K562 (cell line): ENCODE measurements around the gene NFATC1. TPM values are rescaled to one million over a fixed set of nuclear protein-coding genes. Genes with fewer than 3 reads are reported as not detected.

Source experiments
- ATAC-seq: fragments of 200-7000 bp; cut with Tn5 transposase; 3 replicates; pipeline ENCODE4 v1.9.1; 2020; ENCODE audit warnings: moderate library complexity
- BruUV-seq: library from RNA; stranded (reverse); fragments of 400-500 nt; replicated peaks from 2 replicates; lab custom pipeline; 2021; lab: Mats Ljungman, UMichigan
- CTCF ChIA-PET: fragments of 300-600 bp; formaldehyde crosslinking; extraction: SDS; loops from one replicate; lab custom pipeline; 2021; ENCODE audit warnings: low intra/inter-chr PET ratio; lab: Yijun Ruan, JAX
- POLR2A ChIA-PET: fragments of 300-600, 350-650 bp; sonication (Branson Sonifier 250); formaldehyde crosslinking; extraction: SDS; loops from one replicate; lab custom pipeline; 2021; ENCODE audit warnings: antibody characterized with exemption, inconsistent platforms; lab: Yijun Ruan, JAX
- DNase-seq, 4 experiments: peaks; one replicate each; pipeline versions ENCODE4 v3.0.0 to v3.0.0-alpha.2; 2011 to 2018; ENCODE audit warnings: low spot score in 3 of 4, mixed read lengths in 3 of 4; ENCODE audit errors: extremely low read depth in 1 of 4
- FAIRE-seq: peaks from 2 replicates; lab custom pipeline; 2011; peaks lifted over from hg19 to GRCh38; lab: Jason Lieb, UNC
- H2AFZ ChIP-seq: 2 replicates; pipeline ENCODE4 v1.6.0; 2011; ENCODE audit warnings: low read depth, low read length, control low read depth, inconsistent platforms
- H3K27ac ChIP-seq: fragments of 200-600 bp; 3 replicates; pipeline ENCODE4 v1.8.0; 2011; ENCODE audit warnings: low read depth, mild to moderate bottlenecking, control low read depth, inconsistent platforms, low read length, moderate library complexity, mixed read lengths; ENCODE audit errors: extremely low read depth
- H3K27me3 ChIP-seq, 2 experiments: fragments of 300-600 bp in 1 of 2; 2 replicates in 1 of 2; 3 replicates in 1 of 2; pipeline versions ENCODE4 v1.6.0 to v1.8.0; 2011; ENCODE audit warnings: inconsistent platforms in 2 of 2, low read length in 2 of 2, mild to moderate bottlenecking in 1 of 2, mixed read lengths in 1 of 2, moderate library complexity in 1 of 2; ENCODE audit not compliant: control insufficient read depth in 2 of 2, insufficient read depth in 2 of 2
- H3K36me3 ChIP-seq: fragments of 300-600 bp; 3 replicates; pipeline ENCODE4 v1.8.0; 2011; ENCODE audit warnings: mild to moderate bottlenecking, low read length, inconsistent platforms; ENCODE audit not compliant: control insufficient read depth, insufficient read depth
- H3K4me1 ChIP-seq, 2 experiments: fragments of 200-600 bp in 1 of 2; replicated peaks in 1 of 2; 2 replicates in 1 of 2; 3 replicates in 1 of 2; pipeline versions ENCODE4 v1.5.1 to v1.8.0; 2011; ENCODE audit warnings: inconsistent platforms in 2 of 2, low read length in 2 of 2, mild to moderate bottlenecking in 1 of 2, mixed read lengths in 1 of 2, moderate library complexity in 1 of 2; ENCODE audit not compliant: control insufficient read depth in 2 of 2, insufficient read depth in 2 of 2
- H3K4me2 ChIP-seq: 2 replicates; pipeline ENCODE4 v1.6.1; 2011; ENCODE audit warnings: low read length, control low read depth, inconsistent platforms, mixed read lengths; ENCODE audit not compliant: insufficient read depth
- H3K4me3 ChIP-seq: fragments of 200-600 bp; sonication (generic), shearing (Covaris generic); 2 replicates; pipeline ENCODE4 v1.5.1; 2016; ENCODE audit warnings: control low read depth, inconsistent platforms
- H3K79me2 ChIP-seq: fragments of 200-600 bp; 3 replicates; pipeline ENCODE4 v1.8.0; 2011; ENCODE audit warnings: low read length, inconsistent platforms; ENCODE audit not compliant: control insufficient read depth, insufficient read depth
- H3K9ac ChIP-seq, 2 experiments: 2 replicates each; pipeline versions ENCODE4 v1.6.0 to v1.6.1; 2011; ENCODE audit warnings: low read depth in 2 of 2, low read length in 2 of 2, control low read depth in 1 of 2, inconsistent platforms in 1 of 2, mild to moderate bottlenecking in 1 of 2, mixed read lengths in 1 of 2; ENCODE audit not compliant: insufficient read depth in 1 of 2
- H3K9me1 ChIP-seq: one replicate; pipeline ENCODE4 v1.6.0; 2011; ENCODE audit warnings: inconsistent platforms, mild to moderate bottlenecking, low read length, moderate library complexity; ENCODE audit not compliant: control insufficient read depth, insufficient read depth
- H3K9me3 ChIP-seq: replicated peaks from 2 replicates; pipeline ENCODE4 v1.5.1; 2011; ENCODE audit warnings: low read depth, low read length, inconsistent platforms; ENCODE audit not compliant: control insufficient read depth, insufficient read depth
- H4K20me1 ChIP-seq: replicated peaks from 2 replicates; pipeline ENCODE4 v1.6.1; 2011; ENCODE audit warnings: low read length, inconsistent platforms, mixed read lengths; ENCODE audit not compliant: control insufficient read depth, insufficient read depth
- BHLHE40 ChIP-seq: IDR thresholded peaks from 2 replicates; pipeline ENCODE4 v1.6.1; 2011; ENCODE audit warnings: low read length, improper control_type of control experiment
- CEBPG ChIP-seq, 3 experiments: fragments of 200-800 bp in 1 of 3; sonication (Bioruptor generic) in 1 of 3; sonication (generic) in 1 of 3; formaldehyde crosslinking in 1 of 3; IDR thresholded peaks in 2 of 3; conservative IDR thresholded peaks in 1 of 3; 2 replicates each; pipeline versions ENCODE4 v1.6.1 to v1.8.0; 2016 to 2022; ENCODE audit warnings: missing compliant biosample characterization in 2 of 3, missing genetic modification characterization in 2 of 3, mild to moderate bottlenecking in 1 of 3, missing genetic modification reagents in 1 of 3
- GATAD2A ChIP-seq: fragments of 450-650 bp; IDR thresholded peaks from 2 replicates; pipeline ENCODE4 v1.6.1; 2017
- HSF4 ChIP-seq: fragments of 250-450 bp; sonication (Bioruptor Pico); IDR thresholded peaks from 2 replicates; pipeline ENCODE4 v2.1.2; 2022; ENCODE audit warnings: mild to moderate bottlenecking, moderate library complexity, borderline replicate concordance
- SMARCC2 ChIP-seq: fragments of 450-650 bp; IDR thresholded peaks from 2 replicates; pipeline ENCODE4 v1.6.1; 2017; ENCODE audit warnings: antibody characterized with exemption, moderate library complexity, mild to moderate bottlenecking, low read depth
- SMC3 ChIP-seq: conservative IDR thresholded peaks from 2 replicates; pipeline ENCODE4 v1.6.1; 2011; ENCODE audit warnings: low read depth, low read length, improper control_type of control experiment; ENCODE audit not compliant: insufficient read depth
- STAT5A ChIP-seq: IDR thresholded peaks from 2 replicates; pipeline ENCODE4 v1.6.1; 2012; ENCODE audit warnings: low read length, inconsistent platforms, borderline replicate concordance
- ZFX ChIP-seq: sonication (generic); formaldehyde crosslinking; IDR thresholded peaks from 2 replicates; pipeline ENCODE4 v1.8.0; 2022; ENCODE audit warnings: mild to moderate bottlenecking, missing genetic modification reagents, moderate library complexity
- ZNF445 ChIP-seq: fragments of 250-450 bp; sonication (Bioruptor Pico); IDR thresholded peaks from 2 replicates; pipeline ENCODE4 v1.4.0; 2020; ENCODE audit warnings: low read depth, mild to moderate bottlenecking, moderate library complexity
- ZNF76 ChIP-seq: fragments of 250-450 bp; sonication (Bioruptor Pico); IDR thresholded peaks from 2 replicates; pipeline ENCODE4 v1.4.0; 2020; ENCODE audit warnings: mild to moderate bottlenecking, moderate library complexity, borderline replicate concordance
- WGBS: fragments of 100-300 bp; shearing (Covaris generic); methylation state at CpG from one replicate; pipeline ENCODE4 v1.1.6; 2016; ENCODE audit warnings: low coverage, mixed read lengths; ENCODE audit not compliant: insufficient coverage; ENCODE audit errors: missing lambda C conversion rate; 5-methylcytosine and 5-hydroxymethylcytosine counted together
- in situ Hi-C: fragments of 300-500 bp; cut with MboI; formaldehyde crosslinking; loops from 4 replicates; pipeline ENCODE4 v1.15.0; 2018; ENCODE audit warnings: inconsistent platforms, mixed read lengths
- intact Hi-C: fragments of 100-400 bp; cut with micrococcal nuclease; formaldehyde crosslinking; loops from 2 replicates; pipeline ENCODE4 v1.14.2; 2022
- polyA plus RNA-seq, 8 experiments: library from polyadenylated mRNA; depleted of rRNA in 4 of 8; stranded (reverse) in 5 of 8; unstranded in 3 of 8; fragments of >200 nt; fragmentation: Nextera tagmentation in 2 of 8; fragmentation: Illumina TruSeq in 1 of 8; extraction: Ambion mirVana in 2 of 8; extraction: Trizol in 1 of 8; gene quantifications; 2 replicates each; pipeline versions ENCODE4 v1.2.1 to v1.2.3, GENCODE V29; 2011 to 2014; ENCODE audit warnings: inconsistent platforms in 1 of 8, missing spikeins in 1 of 8
- total RNA-seq, 7 experiments: library from RNA; depleted of rRNA in 6 of 7; stranded (reverse); fragments of >200 nt in 6 of 7; fragmentation: Illumina TruSeq in 2 of 7; extraction: Trizol in 2 of 7; gene quantifications; 2 replicates each; pipeline versions ENCODE4 v1.2.1 to v1.2.3, GENCODE V29; 2011 to 2021; ENCODE audit warnings: low replicate concordance in 1 of 7
- TF ChIP-seq, protein P1 (sequence below), 2 experiments: fragments of 450-650 bp; IDR thresholded peaks; 2 replicates each; pipeline ENCODE4 v1.6.1; 2016

NFATC1 gene
- total and polyA plus RNA-seq, 9 of the 15 experiments (the other 6 are each of a cell fraction or from before 2014, with no cell fraction given), result 1.1 to 16.4 (median 2.5) TPM

GRCh38 chr18:79409313-79409712 lies 13.6 kb downstream of the NFATC1 start (continued):
- TF ChIP-seq HSF4 (no peak), STAT5A (no peak)
- TF ChIP-seq, all 486 proteins: peak for 0

DNA sequence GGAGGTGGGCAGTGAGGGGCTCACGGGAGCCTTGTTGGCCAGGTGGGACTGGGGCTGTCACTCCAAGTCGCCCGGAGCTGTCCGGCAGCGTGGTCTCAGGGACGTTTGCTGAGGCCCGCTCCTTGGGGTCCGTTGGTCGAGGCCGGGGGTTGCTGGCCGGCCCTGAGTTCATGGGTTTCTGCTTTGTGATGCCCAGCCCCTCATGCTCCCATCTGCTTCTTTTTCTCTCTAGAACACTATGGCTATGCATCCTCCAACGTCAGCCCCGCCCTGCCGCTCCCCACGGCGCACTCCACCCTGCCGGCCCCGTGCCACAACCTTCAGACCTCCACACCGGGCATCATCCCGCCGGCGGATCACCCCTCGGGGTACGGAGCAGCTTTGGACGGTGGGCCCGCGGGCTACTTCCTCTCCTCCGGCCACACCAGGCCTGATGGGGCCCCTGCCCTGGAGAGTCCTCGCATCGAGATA lies 14.5 kb downstream of the NFATC1 start:
- 100% methylated on average over 5 of the region's 30 CpGs for WGBS

More for the DNA sequence above, 14.5 kb downstream of the NFATC1 start:
- no peaks in the 10 kb centered on the region for H3K9me3 ChIP-seq
- ChIA-PET POLR2A (no interaction called here), CTCF (no interaction called here)
- ATAC-seq, result no peak
- TF ChIP-seq ZFX (CRISPR knock-in tag), result no peak
- no peak for TF ChIP-seq SMARCC2
- no peak for TF ChIP-seq ZNF445 (CRISPR knock-in tag)
- no peak for TF ChIP-seq GATAD2A
- no peak for TF ChIP-seq SMC3
- TF ChIP-seq BHLHE40, result no peak
- no peak for TF ChIP-seq CEBPG (CRISPR knock-in tag; IDR thresholded peaks at IDR 0.05)
- no peak for TF ChIP-seq CEBPG (tag; conservative IDR thresholded peaks at IDR 0.05 in 1 of 2, IDR thresholded peaks at IDR 0.05 in 1 of 2)
- no peak for TF ChIP-seq ZNF76 (CRISPR knock-in tag)
- TF ChIP-seq, protein P1, sequence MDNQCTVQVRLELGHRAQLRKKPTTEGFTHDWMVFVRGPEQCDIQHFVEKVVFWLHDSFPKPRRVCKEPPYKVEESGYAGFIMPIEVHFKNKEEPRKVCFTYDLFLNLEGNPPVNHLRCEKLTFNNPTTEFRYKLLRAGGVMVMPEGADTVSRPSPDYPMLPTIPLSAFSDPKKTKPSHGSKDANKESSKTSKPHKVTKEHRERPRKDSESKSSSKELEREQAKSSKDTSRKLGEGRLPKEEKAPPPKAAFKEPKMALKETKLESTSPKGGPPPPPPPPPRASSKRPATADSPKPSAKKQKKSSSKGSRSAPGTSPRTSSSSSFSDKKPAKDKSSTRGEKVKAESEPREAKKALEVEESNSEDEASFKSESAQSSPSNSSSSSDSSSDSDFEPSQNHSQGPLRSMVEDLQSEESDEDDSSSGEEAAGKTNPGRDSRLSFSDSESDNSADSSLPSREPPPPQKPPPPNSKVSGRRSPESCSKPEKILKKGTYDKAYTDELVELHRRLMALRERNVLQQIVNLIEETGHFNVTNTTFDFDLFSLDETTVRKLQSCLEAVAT (IDR thresholded peaks at IDR 0.05), result no peak
- no peak overlapping the region for H3K27ac ChIP-seq
- in situ Hi-C loops (no loop called here), intact Hi-C loops (no loop called here)
- H3K79me2 ChIP-seq, result peaks cover 26% of the 10 kb centered on the region
- H3K4me3 ChIP-seq, result no peak overlapping the region
- no peaks in the 10 kb centered on the region for H3K27me3 ChIP-seq
- H3K36me3 ChIP-seq, result peaks cover 9% of the 10 kb centered on the region; the same call in 2 of the 3 replicates
- no peak for FAIRE-seq
- DNase-seq, result no peak
- peaks cover 4% of the 10 kb centered on the region for H3K9me1 ChIP-seq
- no peak overlapping the region for H3K9ac ChIP-seq
- H3K4me2 ChIP-seq, result no peak overlapping the region
- H2AFZ ChIP-seq, result no peak overlapping the region
- H3K4me1 ChIP-seq, result peaks cover 8 to 27% of the 10 kb centered on the region in 2 experiments; a peak in 4 of 5 replicates
- BruUV-seq, result no TSS peak
- H4K20me1 ChIP-seq, result peaks cover 9% of the 10 kb centered on the region
